Stomach (tissue), 9 donors: Measurements from ENCODE around the gene KCTD16. TPM values are rescaled to one million over a fixed set of nuclear protein-coding genes. Genes with fewer than 3 reads are reported as not detected.

Experiments used
- DNase-seq, 2 donors: peaks; one replicate each; pipeline versions ENCODE4 v3.0.0 to v3.0.0-alpha.2; 2013 to 2019
- H3K27ac ChIP-seq, 5 donors: fragments of 200-600 bp in 4 of 5; sonication (generic) in 4 of 5; one replicate each; pipeline ENCODE4 v1.5.1; 2013 to 2019; ENCODE audit warnings: mild to moderate bottlenecking in 1 of 5, moderate library complexity in 1 of 5
- H3K27me3 ChIP-seq, 3 donors: fragments of 200-600 bp; sonication (generic); one replicate each; pipeline ENCODE4 v1.5.1; 2017 to 2019; ENCODE audit warnings: mixed run types in 1 of 3
- H3K36me3 ChIP-seq, 4 donors: fragments of 200-600 bp; sonication (generic); 1 replicate in 3 of 4; 2 replicates in 1 of 4; pipeline ENCODE4 v1.5.1; 2016 to 2019
- H3K4me1 ChIP-seq, 4 donors: fragments of 200-600 bp; sonication (generic); one replicate each; pipeline ENCODE4 v1.5.1; 2016 to 2019
- H3K4me3 ChIP-seq, 4 donors: fragments of 200-600 bp; sonication (generic) in 3 of 4; one replicate each; pipeline ENCODE4 v1.5.1; 2016 to 2019; ENCODE audit warnings: mild to moderate bottlenecking in 1 of 4
- H3K9me3 ChIP-seq, 4 donors: fragments of 200-600 bp; sonication (generic); one replicate each; pipeline ENCODE4 v1.5.1; 2016 to 2019
- CTCF ChIP-seq, 7 experiments: fragments of 450-650 bp in 4 of 7; fragments of 200-600 bp in 3 of 7; sonication (generic) in 3 of 7; IDR thresholded peaks; one replicate each; pipeline ENCODE4 v1.5.1; 2016 to 2019; ENCODE audit warnings: antibody characterized with exemption in 7 of 7, control low read depth in 2 of 7, mild to moderate bottlenecking in 1 of 7
- EP300 ChIP-seq: sonication (generic); formaldehyde crosslinking; IDR thresholded peaks from one replicate; pipeline ENCODE4 v1.6.1; 2017; ENCODE audit warnings: antibody characterized with exemption
- POLR2A ChIP-seq, 4 donors: fragments of 450-650 bp; IDR thresholded peaks; one replicate each; pipeline ENCODE4 v1.6.1; 2016; ENCODE audit warnings: antibody characterized with exemption in 4 of 4, control low read depth in 2 of 4, mild to moderate bottlenecking in 1 of 4, moderate library complexity in 1 of 4
- POLR2AphosphoS5 ChIP-seq, 3 donors: sonication (generic); formaldehyde crosslinking; IDR thresholded peaks; one replicate each; pipeline ENCODE4 v1.6.1; 2016; ENCODE audit warnings: antibody characterized with exemption in 3 of 3
- WGBS, 5 donors: extraction: QIAGEN DNeasy Blood & Tissue Kit in 3 of 5; methylation state at CpG; one replicate each; pipeline versions ENCODE4 v1.1.5 to v1.1.7; 2013 to 2018; 5-methylcytosine and 5-hydroxymethylcytosine counted together
- intact Hi-C: fragments of 100-400 bp; cut with DNase I; formaldehyde crosslinking; loops from one replicate; pipeline ENCODE4 v1.15.1; 2023; ENCODE audit warnings: low total_unique reads
- polyA plus RNA-seq, 3 donors: library from polyadenylated mRNA; stranded (reverse); fragments of 200-250 nt; gene quantifications; one replicate each; pipeline ENCODE4 v1.2.3, GENCODE V29; 2013
- total RNA-seq, 5 donors: library from RNA; depleted of rRNA; stranded (reverse); fragments of >200 nt; gene quantifications; one replicate each; pipeline versions ENCODE4 v1.1.0 to v1.2.3, GENCODE V29; 2014 to 2016
- donor health status: healthy with polysubstance abuse.
- donor health status: Bipolar disorder and iron deficiency.
- donor health status: healthy.

Gene KCTD16
- total and polyA plus RNA-seq, 8 donors: under 0.01 to 1.8 (median under 0.01) TPM; not detected in 4

- no peaks in the 10 kb centered on the region for H3K4me1 ChIP-seq
- intact Hi-C loops: no loop called here
- H3K27ac ChIP-seq: no peak overlapping the region
- H3K4me3 ChIP-seq: no peak overlapping the region
- no peaks in the 10 kb centered on the region for H3K9me3 ChIP-seq
- DNase-seq: no peak
- no peaks in the 10 kb centered on the region for H3K27me3 ChIP-seq
- no peaks in the 10 kb centered on the region for H3K36me3 ChIP-seq
- TF ChIP-seq POLR2AphosphoS5 (IDR thresholded peaks at IDR 0.05): no peak
- TF ChIP-seq EP300: no peak
- TF ChIP-seq CTCF (IDR thresholded peaks at IDR 0.05): no peak
- no peak for TF ChIP-seq POLR2A (IDR thresholded peaks at IDR 0.05)
Observed at GRCh38 chr5:144295284-144295683, 124.6 kb downstream of the KCTD16 start.

- Histone ChIP-seq H3K4me3 (no peak overlapping the region), H3K36me3 (no peaks in the 10 kb centered on the region), H3K27ac (no peak overlapping the region), H3K4me1 (no peaks in the 10 kb centered on the region), H3K27me3 (no peaks in the 10 kb centered on the region), H3K9me3 (no peaks in the 10 kb centered on the region)
- no peak for DNase-seq
- no peak for TF ChIP-seq CTCF (IDR thresholded peaks at IDR 0.05)
- no peak for TF ChIP-seq POLR2AphosphoS5 (IDR thresholded peaks at IDR 0.05)
- intact Hi-C loops: no loop called here
- WGBS, 5 donors: 88 to 97% (median 94%) methylated on average over 3 of the region's 3 CpGs
Observed at GRCh38 chr5:144297081-144297480, 126.4 kb downstream of the KCTD16 start.

GRCh38 chr5:144298658-144299057 lies 128.0 kb downstream of the KCTD16 start:
- intact Hi-C loops: no loop called here
- H3K36me3 ChIP-seq: no peaks in the 10 kb centered on the region
- H3K4me3 ChIP-seq: no peak overlapping the region
- DNase-seq: no peak
- no peak for TF ChIP-seq POLR2A (IDR thresholded peaks at IDR 0.05)
- TF ChIP-seq CTCF (IDR thresholded peaks at IDR 0.05): no peak
- TF ChIP-seq POLR2AphosphoS5 (IDR thresholded peaks at IDR 0.05): no peak
- no peak for TF ChIP-seq EP300
- WGBS, 5 donors: 81 to 88% (median 85%) methylated on average over 3 of the region's 3 CpGs
- no peaks in the 10 kb centered on the region for H3K9me3 ChIP-seq
- no peaks in the 10 kb centered on the region for H3K27me3 ChIP-seq
- H3K27ac ChIP-seq: no peak overlapping the region
- H3K4me1 ChIP-seq: no peaks in the 10 kb centered on the region

- WGBS, 5 donors: 62 to 79% (median 74%) methylated on average over 3 of the region's 3 CpGs
- Histone ChIP-seq H3K9me3 (no peaks in the 10 kb centered on the region), H3K36me3 (no peaks in the 10 kb centered on the region), H3K4me1 (no peaks in the 10 kb centered on the region), H3K27me3 (no peaks in the 10 kb centered on the region), H3K4me3 (no peak overlapping the region), H3K27ac (no peak overlapping the region)
- DNase-seq: no peak
- TF ChIP-seq EP300: no peak
- TF ChIP-seq POLR2A (IDR thresholded peaks at IDR 0.05): no peak
- no peak for TF ChIP-seq CTCF (IDR thresholded peaks at IDR 0.05)
- TF ChIP-seq POLR2AphosphoS5 (IDR thresholded peaks at IDR 0.05): no peak
- intact Hi-C loops: no loop called here
Observed at GRCh38 chr5:144304688-144305087, 134.0 kb downstream of the KCTD16 start.
